NCI-H446 treated with DMSO at 0.1 percent for 48 hours (cell line): Measurements from ENCODE around the gene NAA25.
"Not testable (repeated sequence)": the region's sequence is repeated elsewhere in the genome, so short reads cannot be mapped to it uniquely, and the experiment has no call there.

Experiments
- DNase-seq: peaks from one replicate; lab custom pipeline; 2025; lab: John Stamatoyannopoulos, UW

Gene NAA25

DNA sequence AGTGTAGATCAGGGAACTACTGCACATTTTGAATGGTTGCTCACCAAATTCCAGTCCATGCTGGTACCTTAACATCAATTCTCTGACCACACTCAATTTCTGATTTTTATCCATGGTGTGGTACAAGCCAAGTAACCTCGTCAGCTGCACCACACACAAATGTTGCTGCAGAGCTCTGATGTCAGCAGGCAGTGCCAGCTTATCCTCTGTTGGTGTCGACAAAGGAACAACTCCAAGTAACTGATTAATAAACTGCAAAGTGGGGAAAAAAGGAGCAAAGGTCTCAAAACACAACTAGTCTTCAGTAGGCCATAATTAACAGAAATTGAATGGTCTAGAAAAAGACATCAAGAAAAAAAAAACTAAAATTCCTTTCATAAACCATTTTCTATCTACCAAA, 47.4 kb downstream of the NAA25 start:
- DNase-seq: no peak

DNA sequence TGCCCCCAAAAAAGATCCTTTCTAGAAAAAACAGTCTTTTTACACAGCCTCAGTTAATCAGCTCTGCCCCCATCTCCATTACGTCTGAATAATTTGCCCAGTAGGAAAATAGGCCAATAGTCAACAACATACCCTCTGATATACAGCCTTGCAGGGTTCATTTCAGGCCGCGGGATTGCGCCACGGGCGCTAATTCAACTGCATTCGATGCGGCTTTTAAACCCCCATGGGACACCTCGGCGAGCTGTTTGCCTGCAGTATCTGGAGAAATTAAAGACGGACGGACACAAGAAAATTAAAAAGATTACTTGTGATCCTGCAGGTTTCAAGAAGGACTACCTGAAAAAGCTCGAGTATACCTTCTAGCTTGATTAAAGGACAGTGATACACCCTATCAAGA, 59.2 kb downstream of the NAA25 start:
- no peak for DNase-seq

DNA sequence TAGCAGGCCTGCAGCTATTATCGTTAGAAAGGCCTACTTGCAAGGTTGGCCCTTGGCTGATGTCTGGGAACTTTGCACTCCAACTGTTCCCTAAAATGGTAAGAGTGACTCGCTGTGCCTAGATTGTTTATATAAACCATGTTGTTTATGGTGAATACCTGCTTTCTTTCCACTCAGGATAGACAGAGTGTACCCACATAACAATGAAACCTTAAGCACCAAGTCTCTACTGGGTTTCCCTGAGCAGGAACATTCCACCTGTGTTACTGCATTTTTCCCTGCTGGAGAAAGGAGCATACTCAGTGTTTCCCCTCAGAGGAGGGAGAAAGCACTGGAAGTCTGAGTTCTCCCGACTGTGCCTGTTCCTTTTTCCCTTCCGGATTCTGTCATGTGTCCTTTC, 62.6 kb downstream of the NAA25 start:
- DNase-seq: no peak

DNA sequence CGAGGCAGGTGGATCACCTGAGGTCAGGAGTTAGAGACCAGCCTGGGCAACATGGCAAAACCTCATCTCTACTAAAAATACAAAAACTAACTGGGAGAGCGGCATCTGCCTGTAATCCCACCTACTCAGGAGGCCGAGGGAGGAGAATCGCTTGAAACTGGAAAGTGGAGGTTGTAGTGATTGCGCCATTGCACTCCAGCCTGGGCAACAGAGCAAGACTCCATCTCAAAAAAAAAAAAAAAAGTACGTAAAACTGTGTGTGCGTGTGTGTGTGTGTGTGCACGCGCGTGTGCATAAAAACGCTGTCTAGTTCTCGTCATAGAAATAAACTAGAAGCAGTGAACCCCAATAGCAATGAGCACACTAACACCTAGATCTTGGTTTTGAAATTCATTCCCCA, 72.0 kb downstream of the NAA25 start:
- DNase-seq: not testable (repeated sequence)

DNA sequence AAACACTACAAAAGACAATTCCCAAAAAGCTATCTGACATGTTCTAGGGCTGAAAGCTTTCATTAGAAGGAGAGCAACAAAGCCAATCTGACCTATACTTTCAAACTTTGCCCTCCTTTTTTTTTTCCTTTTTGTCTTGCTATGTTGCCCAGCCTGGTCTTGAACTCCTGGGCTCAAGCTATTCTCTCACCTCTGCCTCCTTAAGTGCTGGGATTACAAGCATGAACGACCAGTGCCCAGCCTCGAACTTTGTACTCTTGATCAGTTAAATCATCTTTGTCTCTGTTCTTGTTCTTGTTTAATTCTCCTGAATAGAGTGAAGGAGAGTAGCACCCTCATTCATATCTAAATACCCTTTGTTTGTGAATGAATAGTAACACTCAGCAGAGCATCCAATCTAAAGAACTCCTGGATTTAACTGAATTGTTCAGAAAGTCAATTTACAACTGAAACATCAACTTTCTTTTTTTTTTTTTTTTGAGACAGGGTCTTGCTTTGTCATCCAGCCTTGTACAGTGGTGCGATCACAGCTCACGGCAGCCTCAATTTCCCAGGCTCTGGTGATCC, 73.3 kb downstream of the NAA25 start:
- DNase-seq: no peak

DNA sequence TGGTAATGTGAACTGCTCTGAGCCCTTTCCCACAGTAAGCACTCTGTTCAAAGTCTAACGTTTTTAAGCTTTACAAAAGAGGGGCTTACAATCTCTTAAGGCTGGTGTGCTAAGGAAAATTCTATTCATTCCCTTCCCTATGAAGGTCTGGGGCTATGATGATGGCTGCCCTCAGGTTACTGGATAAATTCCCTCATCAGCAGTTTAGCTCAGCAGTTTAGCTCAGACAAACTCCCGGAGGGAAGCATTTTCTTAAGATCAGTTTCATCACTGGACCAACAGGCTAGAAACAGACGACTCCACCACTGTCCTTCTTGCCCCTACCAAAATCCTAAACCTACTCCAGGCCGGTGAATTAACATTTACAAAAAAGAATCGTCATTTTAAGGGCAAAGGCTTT, 76.3 kb downstream of the NAA25 start:
- no peak for DNase-seq

DNA sequence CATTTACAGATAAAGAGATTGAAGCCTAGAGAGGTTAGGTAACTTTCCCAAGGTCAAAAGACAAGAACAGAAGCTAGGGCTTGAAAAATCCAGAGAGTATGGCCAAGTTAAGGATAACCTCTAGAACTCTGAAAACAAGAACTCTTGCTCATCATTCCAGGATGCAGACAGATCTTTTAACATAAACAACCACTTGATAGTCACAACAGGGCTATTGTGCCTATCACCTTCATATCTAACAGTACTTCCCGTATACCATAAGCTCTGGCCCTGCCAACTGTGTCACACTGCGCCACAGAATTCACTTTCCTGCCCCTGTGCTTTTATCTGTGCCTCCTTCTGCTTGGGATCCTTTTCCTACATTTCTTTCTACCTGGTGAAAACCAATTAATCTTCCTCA, 77.1 kb downstream of the NAA25 start:
- no peak for DNase-seq

DNA sequence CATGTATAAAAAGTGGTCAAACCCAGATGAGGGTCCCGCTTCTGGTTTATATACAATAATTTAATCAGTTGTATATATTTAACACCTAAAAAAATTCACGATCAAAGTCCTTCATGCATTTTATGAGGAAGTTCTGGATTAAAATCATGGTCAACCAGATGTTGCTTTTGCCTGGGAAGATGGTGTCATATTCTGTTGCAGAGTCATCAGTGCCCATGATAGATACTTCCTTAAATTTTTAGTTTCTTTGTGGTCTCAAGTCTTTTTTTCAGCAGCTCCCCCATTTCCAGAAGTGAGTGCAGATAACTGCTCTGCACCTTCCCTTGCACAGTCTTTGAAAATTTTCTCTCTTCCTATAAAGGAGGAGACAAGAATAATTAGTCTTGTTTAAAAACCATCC, 79.3 kb downstream of the NAA25 start:
- DNase-seq: no peak

DNA sequence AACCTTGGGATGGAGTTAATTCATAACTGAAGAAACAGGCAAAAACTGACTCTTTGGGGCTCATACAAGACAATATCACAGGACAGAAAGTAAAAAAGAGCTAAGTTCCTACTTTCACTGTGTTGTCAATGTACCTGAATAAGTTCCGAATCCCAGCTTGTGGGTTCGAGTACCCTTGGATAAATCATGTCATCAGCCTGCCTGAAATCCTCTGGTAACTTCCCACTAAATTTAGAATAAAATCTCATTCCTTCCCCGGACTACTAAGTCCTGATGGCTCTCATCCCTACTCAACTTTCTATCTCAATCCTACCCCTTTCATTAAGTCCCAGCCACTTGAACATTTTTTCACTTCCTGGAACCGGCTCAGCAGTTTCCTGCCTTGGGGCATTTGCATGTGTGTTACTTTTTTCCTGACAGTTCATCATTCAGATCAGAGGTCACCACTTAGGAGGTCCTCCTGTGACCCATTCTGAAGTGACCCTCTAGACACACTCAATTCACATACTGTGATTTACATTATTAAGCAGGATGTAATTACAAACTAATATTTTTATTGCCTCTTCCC, 82.7 kb downstream of the NAA25 start:
- no peak for DNase-seq

DNA sequence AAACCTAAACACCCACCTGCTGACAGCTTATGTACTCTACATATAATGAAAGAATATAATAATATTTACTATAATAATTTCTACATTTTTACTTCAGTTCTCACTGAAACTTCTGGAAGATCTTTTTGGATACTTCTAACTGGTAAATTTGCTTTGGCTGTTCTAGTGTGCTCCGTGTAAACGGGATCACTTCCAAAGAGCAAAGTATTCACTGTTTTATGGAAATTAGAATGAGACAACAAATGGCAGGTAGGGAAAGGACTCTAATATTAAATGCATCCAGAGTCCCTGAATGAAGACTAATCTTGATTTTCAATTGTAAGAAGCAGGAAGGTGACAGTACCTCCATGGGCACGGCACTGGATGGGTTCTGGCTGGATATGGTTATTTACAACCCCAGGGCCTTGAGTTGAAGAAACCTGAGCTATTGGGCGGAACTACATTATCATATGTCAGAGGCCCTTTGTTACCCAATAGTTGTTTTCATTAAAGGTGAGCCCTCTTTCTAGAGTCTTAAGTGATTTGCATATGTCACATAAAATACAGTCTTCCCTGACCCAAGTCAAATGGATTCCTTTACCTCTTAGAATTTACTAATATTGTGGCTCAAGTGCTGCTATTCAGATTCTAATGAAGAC, 84.7 kb downstream of the NAA25 start:
- no peak for DNase-seq

DNA sequence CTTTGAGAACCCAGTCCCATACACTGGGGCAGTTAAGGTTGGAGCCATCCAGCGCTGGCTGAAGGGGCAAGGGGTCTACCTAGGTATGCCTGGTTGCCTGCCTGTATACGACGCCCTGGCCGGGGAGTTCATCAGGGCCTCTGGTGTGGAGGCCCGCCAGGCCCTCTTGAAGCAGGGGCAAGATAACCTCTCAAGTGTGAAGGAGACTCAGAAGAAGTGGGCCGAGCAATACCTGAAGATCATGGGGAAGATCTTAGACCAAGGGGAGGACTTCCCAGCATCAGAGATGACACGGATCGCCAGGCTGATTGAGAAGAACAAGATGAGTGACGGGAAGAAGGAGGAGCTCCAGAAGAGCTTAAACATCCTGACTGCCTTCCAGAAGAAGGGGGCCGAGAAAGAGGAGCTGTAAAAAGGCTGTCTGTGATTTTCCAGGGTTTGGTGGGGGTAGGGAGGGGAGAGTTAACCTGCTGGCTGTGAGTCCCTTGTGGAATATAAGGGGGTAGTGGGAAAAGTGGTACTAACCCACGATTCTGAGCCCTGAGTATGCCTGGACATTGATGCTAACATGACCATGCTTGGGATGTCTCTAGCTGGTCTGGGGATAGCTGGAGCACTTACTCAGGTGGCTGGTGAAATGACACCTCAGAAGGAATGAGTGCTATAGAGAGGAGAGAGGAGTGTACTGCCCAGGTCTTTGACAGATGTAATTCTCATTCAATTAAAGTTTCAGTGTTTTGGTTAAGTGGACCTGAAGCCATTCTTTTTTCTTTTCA, 86.2 kb downstream of the NAA25 start:
- no peak for DNase-seq

DNA sequence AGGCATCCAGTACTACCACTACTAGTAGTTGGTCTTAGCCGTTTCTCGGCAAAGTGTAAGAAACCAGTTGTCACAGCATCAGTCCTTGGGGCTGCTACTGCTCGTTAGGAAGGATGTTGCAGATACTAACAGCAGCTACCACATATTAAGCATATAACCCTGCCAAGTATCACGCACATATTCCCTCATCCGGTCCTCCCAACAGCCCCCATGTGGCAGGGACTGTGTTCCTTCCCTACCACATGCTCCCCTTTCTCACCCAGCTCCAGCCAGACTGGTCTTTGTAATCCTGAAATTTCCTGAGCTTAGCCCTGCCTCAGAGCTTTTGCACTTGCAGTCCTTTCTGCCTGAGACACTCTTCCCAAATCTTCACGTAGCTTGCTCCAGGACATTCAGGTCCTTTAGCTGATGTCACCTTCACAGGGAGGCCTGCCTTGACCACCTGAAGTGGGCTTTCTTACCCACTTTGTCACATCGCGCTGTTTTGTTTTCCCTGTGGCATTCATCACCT, 87.6 kb downstream of the NAA25 start:
- DNase-seq: no peak

DNA sequence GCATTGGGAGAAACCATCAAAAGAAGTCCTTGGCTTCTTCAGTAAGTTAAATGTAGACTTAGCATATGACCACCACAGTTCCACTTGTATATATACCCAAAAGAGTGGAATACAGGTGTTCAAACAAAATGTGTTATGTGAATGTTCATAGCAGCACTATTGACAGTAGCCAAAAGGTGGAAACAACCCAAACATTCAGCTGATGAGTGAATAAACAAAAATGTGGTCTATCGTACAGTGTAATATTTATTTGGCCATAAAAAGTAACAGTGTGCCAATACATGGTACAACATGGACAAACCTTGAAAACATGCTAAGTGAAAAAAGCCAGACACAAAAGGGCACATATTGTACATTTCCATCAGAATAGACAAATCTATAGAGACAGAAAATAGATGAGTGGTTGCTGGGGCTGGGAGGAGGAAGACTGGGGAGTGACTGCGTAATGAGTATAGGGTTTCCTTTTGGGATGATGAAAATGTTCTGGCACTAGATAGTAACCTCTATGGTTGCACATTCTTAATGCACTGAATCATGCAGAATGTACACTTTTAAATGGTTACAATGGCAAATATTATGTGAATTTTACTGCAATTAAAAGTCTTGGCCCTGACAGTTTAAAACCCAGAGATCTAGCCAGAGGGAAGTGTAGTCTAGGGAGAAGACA, 89.9 kb downstream of the NAA25 start:
- no peak for DNase-seq

DNA sequence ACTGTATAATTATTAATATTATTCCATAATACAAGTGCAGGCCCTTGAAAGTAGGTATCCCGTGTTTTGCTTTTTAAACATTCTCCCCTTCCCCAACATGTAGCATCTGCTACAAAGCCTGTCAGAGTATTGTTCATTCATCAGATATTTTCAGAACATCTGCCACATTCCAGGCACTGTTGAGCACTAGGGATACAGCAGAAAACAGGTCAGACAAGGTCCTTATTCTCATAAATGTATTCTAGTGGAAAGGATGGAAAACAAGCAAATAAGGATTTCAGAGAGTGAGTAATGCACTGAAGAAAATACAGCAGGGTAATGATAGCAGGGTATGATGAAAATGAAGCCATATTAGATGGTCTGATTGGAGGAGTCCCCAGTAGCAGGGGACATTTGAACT, 91.5 kb downstream of the NAA25 start:
- DNase-seq: no peak

DNA sequence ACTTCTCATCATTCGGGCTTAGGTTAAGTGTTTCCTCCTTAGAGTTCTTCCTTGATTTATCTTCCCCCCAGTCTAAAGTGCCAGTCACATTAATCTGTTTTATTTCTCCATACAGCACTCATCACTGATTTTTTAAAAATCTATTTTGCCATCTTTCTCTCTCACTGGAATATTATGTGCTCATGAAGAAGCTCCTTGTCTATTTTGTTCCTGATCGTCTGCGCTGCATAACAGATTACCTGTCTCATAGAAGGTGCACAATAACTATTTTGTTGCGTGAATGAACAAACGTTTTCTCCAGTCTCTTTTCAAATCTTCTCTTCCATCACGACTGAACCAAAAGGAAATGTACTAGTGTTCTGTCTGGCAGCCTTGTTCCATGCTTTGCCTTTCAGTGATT, 92.6 kb downstream of the NAA25 start:
- DNase-seq: no peak

DNA sequence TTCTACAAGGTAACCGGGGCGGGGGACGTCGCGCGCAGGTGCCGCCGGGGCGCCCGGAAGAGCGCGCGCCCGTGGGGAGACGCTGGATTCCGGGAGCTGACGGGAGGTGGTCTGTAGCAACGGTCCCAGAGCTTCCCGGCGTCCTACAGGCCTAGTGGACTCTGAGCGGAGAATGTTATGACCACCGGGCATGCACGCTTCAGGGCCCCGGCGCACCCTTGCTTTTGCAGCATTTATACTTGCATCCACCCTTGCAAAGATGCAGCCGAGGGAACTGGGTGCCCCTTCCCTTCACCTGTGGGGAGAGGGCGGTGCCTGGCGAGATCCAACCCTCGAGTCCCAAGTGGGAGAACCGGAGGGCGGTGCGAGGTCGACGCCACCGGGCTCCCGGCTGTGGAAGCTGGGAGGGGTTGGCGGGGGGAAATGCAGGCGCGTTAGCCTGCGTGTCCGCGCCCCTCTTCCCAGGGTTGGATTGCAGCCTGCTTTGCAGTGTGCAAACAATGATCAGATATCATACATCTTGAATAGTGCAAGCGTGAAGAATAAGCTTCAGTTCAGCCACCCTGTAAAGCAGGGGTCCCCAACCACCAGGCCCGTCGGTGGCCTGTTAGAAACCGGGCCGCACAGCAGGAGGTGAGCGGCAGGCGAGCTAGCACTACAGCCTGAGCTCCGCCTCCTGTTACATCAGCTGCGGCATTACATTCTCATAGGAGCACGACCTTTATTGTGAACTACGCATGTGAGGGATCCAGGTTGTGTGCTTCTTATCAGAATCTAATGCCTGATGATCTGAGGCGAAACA, 94.8 kb downstream of the NAA25 start:
- DNase-seq: peak; percentile 27

DNA sequence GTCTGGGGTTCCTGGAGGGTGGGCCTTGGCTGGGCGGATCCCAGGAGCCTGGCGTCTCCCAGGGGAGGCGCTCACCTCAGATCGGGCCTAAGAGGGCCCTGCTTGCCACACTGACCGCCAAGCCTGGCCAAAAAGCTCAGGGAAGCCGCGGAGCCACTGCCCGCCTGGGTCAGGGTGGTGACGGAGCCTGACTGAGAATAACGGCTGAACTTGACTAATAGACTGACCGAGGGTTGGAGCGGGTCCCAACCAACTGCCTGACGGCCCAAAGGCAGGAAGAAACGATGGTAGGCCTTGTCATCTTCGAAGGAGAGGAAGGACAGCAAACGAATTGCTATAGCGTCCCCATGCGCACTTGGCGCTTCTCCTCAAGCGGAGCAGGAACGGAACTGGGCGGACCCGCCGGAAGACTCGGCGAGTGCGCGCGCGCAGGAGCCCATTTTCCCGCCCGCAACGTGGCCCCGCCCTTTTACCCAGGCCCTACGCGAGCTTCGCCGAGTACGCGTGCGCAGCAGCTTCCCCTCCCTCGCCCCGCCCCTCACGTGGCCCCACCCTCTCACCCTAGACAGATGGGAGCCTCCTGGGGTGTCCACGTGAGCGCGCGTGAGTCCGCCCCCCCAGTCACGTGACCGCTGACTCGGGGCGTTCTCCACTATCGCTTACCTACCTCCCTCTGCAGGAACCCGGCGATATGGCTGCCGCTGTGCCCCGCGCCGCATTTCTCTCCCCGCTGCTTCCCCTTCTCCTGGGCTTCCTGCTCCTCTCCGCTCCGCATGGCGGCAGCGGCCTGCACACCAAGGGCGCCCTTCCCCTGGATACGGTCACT, 95.6 kb downstream of the NAA25 start, which contains the start of the genes ERP29 and TMEM116:
ERP29 (plus strand) TSS at position 652 of the 826 bp plus-strand sequence; CDS start at position 692, 40 bp downstream.
TMEM116 (minus strand) TSS at position 391 of the 826 bp plus-strand sequence. CDS start 7,895 bp downstream, outside the sequence.
- DNase-seq: peak; percentile 93

DNA sequence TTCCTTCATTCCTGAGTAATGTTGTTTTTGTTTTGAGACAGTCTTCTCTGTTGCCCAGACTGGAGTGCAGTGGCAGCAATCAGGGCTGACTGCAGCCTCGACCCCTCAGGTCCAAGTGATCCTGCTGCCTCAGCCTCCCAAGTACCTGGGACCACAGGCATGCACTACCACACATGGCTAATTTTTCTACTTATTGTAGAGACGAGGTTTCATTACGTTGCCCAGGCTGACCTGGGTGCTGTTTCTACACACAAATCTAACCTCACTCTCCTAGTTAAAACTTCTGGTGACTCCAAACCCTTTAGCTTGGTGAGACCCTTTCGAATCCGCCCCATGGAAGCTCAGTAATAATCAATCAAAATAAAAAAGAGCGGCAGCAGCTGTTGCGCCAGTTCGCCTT, 96.9 kb downstream of the NAA25 start:
- no peak for DNase-seq

DNA sequence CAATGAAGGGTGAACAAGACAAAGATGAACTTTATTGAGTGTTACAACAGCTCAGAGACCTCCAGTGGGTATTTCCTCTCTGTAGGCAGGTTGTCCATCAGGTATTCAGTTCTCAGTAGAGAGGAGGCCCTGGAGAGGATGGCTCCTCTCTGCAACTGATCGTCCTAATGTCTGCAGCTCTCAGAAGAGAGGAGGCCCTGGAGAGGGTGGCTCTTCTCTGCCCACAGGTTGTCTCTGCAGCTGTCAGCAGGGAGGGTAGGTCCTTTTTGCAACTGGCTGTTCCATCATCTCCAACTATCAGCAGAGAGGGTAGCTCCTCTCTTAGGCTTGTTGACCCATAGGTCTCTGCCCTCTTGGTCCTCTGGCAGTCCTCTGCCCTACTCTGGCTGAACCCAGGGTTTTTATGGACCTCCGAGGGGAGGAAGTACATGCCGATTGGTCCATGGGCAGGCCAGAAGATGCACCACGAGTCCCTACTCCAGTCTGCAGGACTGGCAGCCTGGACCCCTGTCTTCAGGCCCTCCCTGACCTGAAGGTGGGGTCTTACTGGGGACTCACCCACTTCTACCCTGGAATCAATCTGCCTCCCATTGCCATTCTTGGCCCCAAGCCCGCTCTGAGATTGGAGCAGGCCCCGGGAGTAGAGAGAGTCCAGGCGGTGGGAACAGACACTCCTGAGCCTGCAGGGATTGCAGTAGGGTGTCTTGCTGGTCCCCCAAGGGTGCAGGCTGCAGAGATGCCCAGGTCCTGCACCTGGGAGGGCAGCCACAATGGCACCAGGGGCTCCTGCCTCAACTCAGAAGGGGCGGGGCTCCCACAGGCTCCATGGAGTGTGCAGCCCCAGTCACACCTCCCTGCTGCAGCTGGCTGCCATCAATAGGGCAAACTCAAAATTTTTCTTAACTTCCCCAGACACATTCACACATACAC, 97.9 kb downstream of the NAA25 start:
- DNase-seq: no peak
